Hepatocyte (in vitro differentiated cells): ENCODE measurements around the gene LRP1B. TPM values are rescaled to one million over a fixed set of nuclear protein-coding genes. Genes with fewer than 3 reads are reported as not detected.

ENCODE experiments used
- DNase-seq: peaks from one replicate; pipeline ENCODE4 v3.0.0-alpha.2; 2016; ENCODE audit warnings: low spot score
- H2AFZ ChIP-seq: fragments of 200-600 bp; sonication (generic); 2 replicates; pipeline ENCODE4 v1.6.0; 2016; ENCODE audit warnings: antibody characterized with exemption, mild to moderate bottlenecking
- H3K27ac ChIP-seq: fragments of 200-600 bp; sonication (generic); 2 replicates; pipeline ENCODE4 v1.5.1; 2016; ENCODE audit warnings: mild to moderate bottlenecking
- H3K27me3 ChIP-seq: fragments of 200-600 bp; sonication (generic); 2 replicates; pipeline ENCODE4 v1.6.1; 2016
- H3K36me3 ChIP-seq: fragments of 200-600 bp; sonication (generic); replicated peaks from 2 replicates; pipeline ENCODE4 v1.5.1; 2016; ENCODE audit warnings: low read depth; ENCODE audit not compliant: insufficient read depth
- H3K4me1 ChIP-seq: fragments of 200-600 bp; sonication (generic); 2 replicates; pipeline ENCODE4 v1.5.1; 2016; ENCODE audit warnings: mild to moderate bottlenecking, moderate library complexity; ENCODE audit not compliant: insufficient read depth
- H3K4me2 ChIP-seq: fragments of 200-600 bp; sonication (generic); 2 replicates; pipeline ENCODE4 v1.6.0; 2016
- H3K4me3 ChIP-seq: fragments of 200-600 bp; sonication (generic); 2 replicates; pipeline ENCODE4 v1.5.1; 2016; ENCODE audit warnings: mild to moderate bottlenecking
- H3K79me2 ChIP-seq: fragments of 200-600 bp; sonication (generic); 2 replicates; pipeline ENCODE4 v1.6.0; 2017; ENCODE audit warnings: mild to moderate bottlenecking
- H3K9me2 ChIP-seq: fragments of 200-600 bp; sonication (generic); replicated peaks from 2 replicates; pipeline ENCODE4 v1.6.0; 2017; ENCODE audit warnings: mild to moderate bottlenecking; ENCODE audit not compliant: insufficient read depth
- H3K9me3 ChIP-seq: fragments of 200-600 bp; sonication (generic); 2 replicates; pipeline ENCODE4 v1.5.1; 2016; ENCODE audit warnings: low read depth, mild to moderate bottlenecking
- H4K20me1 ChIP-seq: fragments of 200-600 bp; sonication (generic); 2 replicates; pipeline ENCODE4 v1.6.0; 2016; ENCODE audit warnings: mild to moderate bottlenecking; ENCODE audit not compliant: insufficient read depth, poor library complexity, severe bottlenecking
- EZH2 ChIP-seq: fragments of 200-600 bp; sonication (generic); IDR thresholded peaks from 2 replicates; pipeline ENCODE4 v1.6.1; 2016; ENCODE audit warnings: antibody characterized with exemption, mild to moderate bottlenecking, borderline replicate concordance
- EZH2phosphoT487 ChIP-seq: fragments of 200-600 bp; sonication (generic); IDR thresholded peaks from one replicate; pipeline ENCODE4 v1.6.1; 2018; ENCODE audit warnings: antibody characterized with exemption, mild to moderate bottlenecking, low read depth, moderate library complexity; ENCODE audit not compliant: unreplicated experiment, severe bottlenecking
- WGBS: methylation state at CpG from one replicate; pipeline ENCODE4 v1.1.6; 2016; ENCODE audit warnings: low lambda C conversion rate; ENCODE audit errors: missing lambda C conversion rate; 5-methylcytosine and 5-hydroxymethylcytosine counted together
- polyA plus RNA-seq: library from polyadenylated mRNA; unstranded; fragments of >200 nt; fragmentation: Nextera tagmentation; extraction: Ambion mirVana; gene quantifications from 2 replicates; pipeline ENCODE4 v1.2.1, GENCODE V29; 2016
- total RNA-seq: library from RNA; depleted of rRNA; stranded (reverse); fragments of >200 nt; gene quantifications from 2 replicates; pipeline ENCODE4 v1.2.3, GENCODE V29; 2014
- TF ChIP-seq, protein P1 (sequence below): fragments of 200-600 bp; sonication (generic); IDR thresholded peaks from 2 replicates; pipeline ENCODE4 v1.5.1; 2016; ENCODE audit warnings: antibody characterized with exemption, mild to moderate bottlenecking; ENCODE audit not compliant: poor library complexity

Gene LRP1B
- total and polyA plus RNA-seq, 2 experiments from 2014 or later = 0.65 to 2.0 TPM

DNA sequence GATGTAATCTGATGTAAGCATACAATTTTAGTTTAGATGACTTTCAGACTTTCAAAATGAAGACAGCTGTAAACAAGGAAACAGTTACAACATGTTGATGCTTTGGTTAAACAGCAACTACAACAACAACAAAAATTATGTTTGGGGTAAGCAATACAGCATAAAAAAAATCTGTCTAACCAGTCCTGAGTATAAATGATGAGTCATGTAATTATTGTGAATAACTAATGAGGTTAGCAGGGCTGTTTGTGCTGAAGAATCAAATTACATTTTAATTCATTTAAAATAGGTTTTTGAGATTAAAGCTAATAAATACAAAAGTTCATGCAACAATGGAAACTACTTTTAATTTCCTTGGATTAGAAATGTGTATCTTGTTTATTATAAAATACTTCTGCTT, 266.9 kb downstream of the LRP1B start:
- H3K4me1 ChIP-seq = no peaks in the 10 kb centered on the region
- H3K4me2 ChIP-seq = no peak overlapping the region
- no peak overlapping the region for H2AFZ ChIP-seq
- H3K36me3 ChIP-seq = no peaks in the 10 kb centered on the region
- H4K20me1 ChIP-seq = no peaks in the 10 kb centered on the region
- no peak overlapping the region for H3K27ac ChIP-seq
- no peaks in the 10 kb centered on the region for H3K9me2 ChIP-seq
- H3K79me2 ChIP-seq = no peaks in the 10 kb centered on the region
- no peak for TF ChIP-seq EZH2
- TF ChIP-seq EZH2phosphoT487 = no peak
- TF ChIP-seq, protein P1, sequence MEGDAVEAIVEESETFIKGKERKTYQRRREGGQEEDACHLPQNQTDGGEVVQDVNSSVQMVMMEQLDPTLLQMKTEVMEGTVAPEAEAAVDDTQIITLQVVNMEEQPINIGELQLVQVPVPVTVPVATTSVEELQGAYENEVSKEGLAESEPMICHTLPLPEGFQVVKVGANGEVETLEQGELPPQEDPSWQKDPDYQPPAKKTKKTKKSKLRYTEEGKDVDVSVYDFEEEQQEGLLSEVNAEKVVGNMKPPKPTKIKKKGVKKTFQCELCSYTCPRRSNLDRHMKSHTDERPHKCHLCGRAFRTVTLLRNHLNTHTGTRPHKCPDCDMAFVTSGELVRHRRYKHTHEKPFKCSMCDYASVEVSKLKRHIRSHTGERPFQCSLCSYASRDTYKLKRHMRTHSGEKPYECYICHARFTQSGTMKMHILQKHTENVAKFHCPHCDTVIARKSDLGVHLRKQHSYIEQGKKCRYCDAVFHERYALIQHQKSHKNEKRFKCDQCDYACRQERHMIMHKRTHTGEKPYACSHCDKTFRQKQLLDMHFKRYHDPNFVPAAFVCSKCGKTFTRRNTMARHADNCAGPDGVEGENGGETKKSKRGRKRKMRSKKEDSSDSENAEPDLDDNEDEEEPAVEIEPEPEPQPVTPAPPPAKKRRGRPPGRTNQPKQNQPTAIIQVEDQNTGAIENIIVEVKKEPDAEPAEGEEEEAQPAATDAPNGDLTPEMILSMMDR = no peak
- no peak for DNase-seq
- H3K27me3 ChIP-seq = no peaks in the 10 kb centered on the region
- H3K9me3 ChIP-seq = no peaks in the 10 kb centered on the region
- no peak overlapping the region for H3K4me3 ChIP-seq

DNA sequence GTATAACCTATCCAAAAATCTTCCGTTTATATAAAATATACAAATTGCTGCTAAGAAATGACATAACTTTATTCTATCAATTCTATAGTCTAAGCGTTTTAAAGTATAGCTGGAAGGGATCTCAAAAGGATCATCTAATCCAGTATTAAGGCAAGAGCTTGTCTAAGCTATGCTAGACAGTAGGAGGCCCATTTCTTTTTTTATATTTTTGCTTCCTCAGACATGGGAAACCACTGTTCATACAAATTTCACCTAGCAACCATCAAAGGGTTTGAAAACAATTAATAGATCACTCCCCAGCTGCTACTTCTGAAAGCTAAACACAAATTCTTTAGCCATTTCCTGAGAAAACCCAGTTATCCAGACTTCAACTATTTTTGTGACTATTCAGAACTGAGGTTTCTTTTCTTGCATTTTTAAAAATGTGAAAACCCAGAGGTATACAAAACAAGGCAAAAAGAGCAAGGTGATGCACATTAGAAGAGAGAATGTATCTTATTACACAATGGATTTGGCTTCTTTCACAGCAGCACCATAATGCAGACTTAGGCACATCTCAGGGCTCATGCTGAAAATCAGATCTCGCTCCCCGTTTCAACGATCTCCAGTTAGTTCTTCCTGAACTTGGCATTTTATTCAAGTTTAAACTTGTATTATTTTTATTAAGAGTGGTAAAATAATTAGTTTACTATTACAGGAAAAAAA, 274.4 kb downstream of the LRP1B start:
- 81% methylated on average over 5 of the region's 5 CpGs for WGBS
- no peak overlapping the region for H2AFZ ChIP-seq
- no peak overlapping the region for H3K4me2 ChIP-seq

DNA sequence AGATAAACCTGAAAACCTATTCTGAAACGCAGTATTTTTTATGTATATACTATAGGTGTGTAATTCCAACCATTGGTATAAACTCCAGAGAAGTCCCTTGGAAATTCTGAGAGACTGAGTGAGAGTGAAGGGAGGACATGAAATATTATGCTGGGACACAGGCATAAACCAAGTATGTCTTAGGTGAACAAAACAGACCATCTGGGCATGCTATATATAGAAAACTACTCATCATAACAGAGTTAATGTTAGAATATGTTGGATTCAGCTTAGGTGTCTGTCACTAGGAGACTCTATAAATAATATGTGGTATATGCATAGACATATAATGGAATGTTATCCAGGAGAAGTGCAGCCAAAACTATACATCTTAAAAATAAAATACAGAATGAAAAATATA, 282.6 kb downstream of the LRP1B start:
- Histone ChIP-seq H3K79me2 (no peaks in the 10 kb centered on the region), H3K36me3 (no peaks in the 10 kb centered on the region), H3K27ac (no peak overlapping the region), H3K4me3 (no peak overlapping the region), H3K4me2 (no peak overlapping the region), H4K20me1 (no peaks in the 10 kb centered on the region), H2AFZ (no peak overlapping the region), H3K9me2 (no peaks in the 10 kb centered on the region), H3K9me3 (no peaks in the 10 kb centered on the region), H3K4me1 (no peaks in the 10 kb centered on the region), H3K27me3 (no peaks in the 10 kb centered on the region)
- TF ChIP-seq EZH2phosphoT487 = no peak
- TF ChIP-seq EZH2 = no peak
- TF ChIP-seq, protein P1 = no peak
- WGBS = 91% methylated on average over 1 of the region's 1 CpG
- DNase-seq = no peak

More for the DNA sequence above, 274.4 kb downstream of the LRP1B start:
- Histone ChIP-seq H3K79me2 (no peaks in the 10 kb centered on the region), H3K36me3 (no peaks in the 10 kb centered on the region), H3K4me1 (no peaks in the 10 kb centered on the region), H3K9me2 (no peaks in the 10 kb centered on the region), H3K4me3 (no peak overlapping the region), H3K27ac (no peak overlapping the region), H4K20me1 (no peaks in the 10 kb centered on the region), H3K27me3 (no peaks in the 10 kb centered on the region), H3K9me3 (no peaks in the 10 kb centered on the region)
- no peak for DNase-seq
- TF ChIP-seq EZH2phosphoT487 (no peak), EZH2 (no peak)
- TF ChIP-seq, protein P1 = no peak

DNA sequence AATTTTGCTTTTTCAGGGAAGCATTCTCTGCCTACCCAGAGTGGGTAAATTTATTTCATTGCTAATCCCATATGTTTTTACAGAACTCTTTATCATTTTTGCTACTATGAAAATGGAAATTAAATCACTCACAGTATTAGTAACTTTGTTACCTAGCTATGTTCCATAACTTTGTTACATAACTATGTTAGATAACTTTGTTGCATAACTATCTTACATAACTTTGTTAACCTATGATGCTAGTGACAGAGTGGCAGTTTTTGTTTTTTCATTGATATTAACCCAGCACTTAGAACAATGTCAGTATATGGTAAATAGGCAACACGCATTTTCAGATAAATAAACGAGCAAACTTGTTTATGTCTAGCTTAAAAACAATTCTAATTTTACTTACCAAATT, 286.6 kb downstream of the LRP1B start:
- no peaks in the 10 kb centered on the region for H3K27me3 ChIP-seq
- no peaks in the 10 kb centered on the region for H3K9me3 ChIP-seq
- H3K4me3 ChIP-seq = no peak overlapping the region
- H3K4me2 ChIP-seq = no peak overlapping the region
- no peak for TF ChIP-seq EZH2
- TF ChIP-seq, protein P1 = no peak
- no peak for TF ChIP-seq EZH2phosphoT487
- H3K27ac ChIP-seq = no peak overlapping the region
- no peak overlapping the region for H2AFZ ChIP-seq
- H3K9me2 ChIP-seq = no peaks in the 10 kb centered on the region
- DNase-seq = no peak
- H3K79me2 ChIP-seq = no peaks in the 10 kb centered on the region
- no peaks in the 10 kb centered on the region for H3K36me3 ChIP-seq
- 68% methylated on average over 2 of the region's 2 CpGs for WGBS
- H4K20me1 ChIP-seq = no peaks in the 10 kb centered on the region
- no peaks in the 10 kb centered on the region for H3K4me1 ChIP-seq
